HG03025 (cell line): Measurements from ENCODE around the gene VSTM4.

Source experiments
- ATAC-seq: cut with Tn5 transposase; IDR thresholded peaks from one replicate; pipeline ENCODE4 v1.9.1; 2021; ENCODE audit warnings: mild to moderate bottlenecking, moderate library complexity; ENCODE audit not compliant: unreplicated experiment, low FRiP score

The VSTM4 gene

GRCh38 chr10:49012603-49013002, 102.7 kb downstream of the VSTM4 start:
- no peak for ATAC-seq

- ATAC-seq: no peak
Observed at GRCh38 chr10:49011756-49012155, 103.6 kb downstream of the VSTM4 start.

- no peak for ATAC-seq
Observed at GRCh38 chr10:49010865-49011264, 104.5 kb downstream of the VSTM4 start.

GRCh38 chr10:49010295-49010694, 105.0 kb downstream of the VSTM4 start:
- no peak for ATAC-seq

GRCh38 chr10:49009199-49009979, 105.9 kb downstream of the VSTM4 start:
- no peak for ATAC-seq

- ATAC-seq: no peak
Observed at GRCh38 chr10:49008505-49009198, 106.7 kb downstream of the VSTM4 start.

GRCh38 chr10:49008091-49008490, 107.2 kb downstream of the VSTM4 start:
- ATAC-seq: no peak

GRCh38 chr10:49007129-49007528, 108.2 kb downstream of the VSTM4 start:
- ATAC-seq: no peak

GRCh38 chr10:49005270-49005669, 110.1 kb downstream of the VSTM4 start:
- no peak for ATAC-seq

GRCh38 chr10:49001870-49002672, 113.3 kb downstream of the VSTM4 start:
- no peak for ATAC-seq

GRCh38 chr10:49001402-49001801, 113.9 kb downstream of the VSTM4 start:
- ATAC-seq: no peak

- no peak for ATAC-seq
Observed at GRCh38 chr10:49000437-49001398, 114.6 kb downstream of the VSTM4 start.

- no peak for ATAC-seq
Observed at GRCh38 chr10:48999346-48999745, 116.0 kb downstream of the VSTM4 start.

GRCh38 chr10:48996329-48996728, 119.0 kb downstream of the VSTM4 start:
- ATAC-seq: no peak

- ATAC-seq: no peak
Observed at GRCh38 chr10:48993627-48994026, 121.7 kb downstream of the VSTM4 start.

GRCh38 chr10:48990226-48990625, 125.1 kb downstream of the VSTM4 start:
- no peak for ATAC-seq

GRCh38 chr10:48985621-48986158, 129.6 kb downstream of the VSTM4 start:
- no peak for ATAC-seq

- no peak for ATAC-seq
Observed at GRCh38 chr10:48983648-48984351, 131.5 kb downstream of the VSTM4 start.

- ATAC-seq: no peak
Observed at GRCh38 chr10:48982584-48982983, 132.7 kb downstream of the VSTM4 start.
